Left ventricle myocardium superior (tissue), 1 donor: ENCODE results near the gene GPR179. TPM values are rescaled to one million over a fixed set of nuclear protein-coding genes. Genes with fewer than 3 reads are reported as not detected.

Experiments
- ATAC-seq: fragments of 200-7000 bp; cut with Tn5 transposase; one replicate; pipeline ENCODE4 v1.9.1; 2020; ENCODE audit warnings: mild to moderate bottlenecking, moderate library complexity
- DNase-seq: peaks from one replicate; pipeline ENCODE4 v3.0.0-alpha.2; 2020
- intact Hi-C: fragments of 100-400 bp; cut with micrococcal nuclease; formaldehyde crosslinking; loops from one replicate; pipeline ENCODE4 v1.11.0; 2022
- long read RNA-seq: library from polyadenylated mRNA; unstranded; transcript quantifications from one replicate; pipeline ENCODE4 v2.0.0, GENCODE V29; 2021
- total RNA-seq: library from RNA; stranded (reverse); fragmentation: NEBNext Ultra II Directional; extraction: Animal tissue kit (Norgen Biotek cat#: 25700); gene quantifications from one replicate; pipeline ENCODE4 v1.2.1, GENCODE V29; 2021
- donor health status: DM: no; HTN: yes; CAD: no; lungs with severe emphysema.

Gene GPR179, protein sequence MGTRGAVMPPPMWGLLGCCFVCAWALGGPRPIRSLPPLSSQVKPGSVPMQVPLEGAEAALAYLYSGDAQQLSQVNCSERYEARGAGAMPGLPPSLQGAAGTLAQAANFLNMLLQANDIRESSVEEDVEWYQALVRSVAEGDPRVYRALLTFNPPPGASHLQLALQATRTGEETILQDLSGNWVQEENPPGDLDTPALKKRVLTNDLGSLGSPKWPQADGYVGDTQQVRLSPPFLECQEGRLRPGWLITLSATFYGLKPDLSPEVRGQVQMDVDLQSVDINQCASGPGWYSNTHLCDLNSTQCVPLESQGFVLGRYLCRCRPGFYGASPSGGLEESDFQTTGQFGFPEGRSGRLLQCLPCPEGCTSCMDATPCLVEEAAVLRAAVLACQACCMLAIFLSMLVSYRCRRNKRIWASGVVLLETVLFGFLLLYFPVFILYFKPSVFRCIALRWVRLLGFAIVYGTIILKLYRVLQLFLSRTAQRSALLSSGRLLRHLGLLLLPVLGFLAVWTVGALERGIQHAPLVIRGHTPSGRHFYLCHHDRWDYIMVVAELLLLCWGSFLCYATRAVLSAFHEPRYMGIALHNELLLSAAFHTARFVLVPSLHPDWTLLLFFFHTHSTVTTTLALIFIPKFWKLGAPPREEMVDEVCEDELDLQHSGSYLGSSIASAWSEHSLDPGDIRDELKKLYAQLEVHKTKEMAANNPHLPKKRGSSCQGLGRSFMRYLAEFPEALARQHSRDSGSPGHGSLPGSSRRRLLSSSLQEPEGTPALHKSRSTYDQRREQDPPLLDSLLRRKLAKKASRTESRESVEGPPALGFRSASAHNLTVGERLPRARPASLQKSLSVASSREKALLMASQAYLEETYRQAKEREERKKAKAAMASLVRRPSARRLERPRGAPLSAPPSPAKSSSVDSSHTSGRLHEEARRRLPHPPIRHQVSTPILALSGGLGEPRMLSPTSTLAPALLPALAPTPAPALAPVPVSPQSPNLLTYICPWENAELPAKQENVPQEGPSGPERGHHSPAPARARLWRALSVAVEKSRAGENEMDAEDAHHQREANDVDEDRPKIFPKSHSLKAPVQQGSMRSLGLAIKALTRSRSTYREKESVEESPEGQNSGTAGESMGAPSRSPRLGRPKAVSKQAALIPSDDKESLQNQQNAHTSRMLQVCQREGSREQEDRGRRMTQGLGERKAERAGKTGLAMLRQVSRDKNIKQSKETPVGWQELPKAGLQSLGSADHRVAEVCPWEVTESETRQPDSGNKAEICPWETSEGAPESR (N-terminal part only)
- total RNA-seq, result not detected
- long read RNA-seq, result 0 reads

DNA sequence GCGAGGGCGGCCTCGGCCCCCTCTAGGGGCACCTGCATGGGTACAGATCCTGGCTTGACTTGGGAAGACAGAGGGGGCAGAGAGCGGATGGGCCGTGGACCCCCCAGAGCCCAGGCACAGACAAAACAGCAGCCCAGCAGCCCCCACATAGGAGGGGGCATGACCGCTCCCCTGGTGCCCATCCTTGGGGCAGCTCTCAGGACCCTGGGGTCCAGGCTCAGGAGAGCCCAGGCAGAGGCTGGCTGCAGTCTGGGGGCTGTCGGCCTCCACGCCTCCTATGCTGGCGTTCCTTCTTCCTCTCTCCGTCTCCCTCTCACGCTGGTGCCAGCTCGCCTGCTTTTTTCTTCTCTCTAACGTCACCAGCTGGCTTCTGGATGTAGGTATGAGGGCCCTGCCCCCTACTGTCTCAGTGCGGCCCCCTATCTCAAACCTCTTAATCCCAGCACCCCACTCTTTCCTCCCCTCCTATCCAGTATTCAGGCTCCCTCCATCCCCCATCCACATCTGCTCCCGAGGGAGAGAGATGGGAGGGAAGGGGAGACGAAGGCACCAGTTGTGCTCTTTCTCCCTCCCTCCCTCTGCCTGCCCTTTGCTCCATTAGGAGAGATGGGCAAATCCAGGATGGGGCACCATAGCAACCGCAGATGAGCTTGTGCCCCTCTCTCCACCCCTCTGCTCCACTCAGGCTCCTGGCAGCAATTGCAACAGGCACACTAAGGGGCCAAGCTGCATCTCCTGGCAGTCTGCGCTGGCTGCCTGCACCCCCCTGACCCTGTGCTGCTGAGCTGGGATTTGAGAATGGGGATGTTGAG lies at the start of gene GPR179:
GPR179 (minus strand) TSS at position 349 of the 812 bp plus-strand sequence; CDS start at position 182, 167 bp downstream.
- intact Hi-C loops, result no loop called here
- ATAC-seq (no peak), DNase-seq (no peak)

DNA sequence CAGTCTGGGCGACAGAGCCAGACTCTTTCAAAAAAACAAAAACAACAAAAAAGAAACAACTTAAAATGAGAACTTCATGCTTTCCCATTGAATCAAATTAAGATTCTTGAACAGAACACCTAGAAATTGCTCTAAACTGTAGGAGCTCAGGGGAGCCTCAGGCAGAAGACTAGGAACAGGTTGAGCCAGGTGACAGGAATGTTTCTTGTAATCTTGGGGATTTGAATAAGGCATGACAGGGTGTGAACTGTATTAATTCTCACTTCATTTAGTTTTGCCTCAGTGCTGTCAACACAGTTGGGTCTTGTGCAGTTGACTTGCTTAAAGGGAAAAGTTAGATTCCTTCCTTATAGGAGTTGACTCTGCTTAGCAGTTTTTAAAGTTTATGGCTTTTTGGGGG lies 35.7 kb upstream of the GPR179 start:
- DNase-seq, result no peak
- intact Hi-C loops, result no loop called here
- ATAC-seq, result no peak

DNA sequence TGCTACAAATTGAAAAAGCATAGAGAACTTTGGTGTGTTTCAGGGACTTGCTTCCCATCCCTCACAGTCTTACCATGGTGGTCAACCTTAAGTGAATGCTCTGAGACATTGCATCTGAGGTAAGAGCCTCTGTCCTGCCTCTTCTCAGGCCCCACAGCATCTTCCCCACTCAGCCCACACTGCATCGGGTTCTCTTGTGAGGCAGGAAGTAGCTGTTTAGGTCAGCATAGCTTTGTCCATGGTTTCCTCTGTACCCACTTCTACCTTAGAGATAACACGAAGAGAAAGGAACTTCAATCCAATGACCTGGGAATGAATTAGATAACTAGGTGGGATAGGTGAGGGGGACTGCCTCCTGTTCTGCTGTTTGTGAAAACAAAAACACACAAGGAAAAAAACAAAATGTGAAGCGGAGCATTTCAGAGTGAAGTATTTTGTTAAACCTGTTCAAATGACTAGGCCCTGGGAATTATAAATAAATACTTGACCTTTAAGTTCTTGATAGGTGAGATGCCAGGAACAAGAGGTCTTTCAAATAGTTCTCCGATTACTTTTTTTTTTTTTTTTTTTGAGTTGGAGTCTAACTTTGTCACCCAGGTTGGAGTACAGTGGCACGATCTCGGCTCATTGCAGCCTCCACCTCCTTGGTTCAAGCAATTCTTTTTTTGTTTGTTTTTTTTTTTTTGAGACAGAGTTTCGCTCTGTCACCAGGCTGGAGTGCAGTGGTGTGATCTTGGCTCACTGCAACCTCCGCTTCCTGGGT lies 25.5 kb upstream of the GPR179 start:
- ATAC-seq, result peak; percentile 33
- intact Hi-C loops, result no loop called here

DNA sequence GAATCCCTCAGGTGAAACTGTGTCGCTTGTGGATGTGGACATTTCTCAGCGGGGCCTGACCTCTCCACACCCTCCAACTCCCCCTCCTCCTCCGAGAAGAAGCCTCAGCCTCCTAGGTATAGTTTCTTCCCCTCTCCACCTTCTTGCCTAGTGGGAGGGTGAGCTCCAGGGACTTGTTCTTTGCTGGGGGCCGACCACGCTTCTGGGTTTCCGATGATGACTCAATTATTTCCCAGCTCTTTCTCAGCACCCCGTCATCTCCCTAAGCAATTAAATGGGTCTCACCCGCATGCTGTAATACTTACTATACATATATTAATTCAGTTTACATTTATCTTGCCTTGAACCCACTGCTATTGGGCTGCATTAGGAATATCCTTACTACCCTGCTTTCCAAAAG lies 21.0 kb upstream of the GPR179 start:
- ATAC-seq, result no peak
- intact Hi-C loops, result no loop called here
- no peak for DNase-seq

More for the DNA sequence above, 25.5 kb upstream of the GPR179 start:
- DNase-seq, result no peak

DNA sequence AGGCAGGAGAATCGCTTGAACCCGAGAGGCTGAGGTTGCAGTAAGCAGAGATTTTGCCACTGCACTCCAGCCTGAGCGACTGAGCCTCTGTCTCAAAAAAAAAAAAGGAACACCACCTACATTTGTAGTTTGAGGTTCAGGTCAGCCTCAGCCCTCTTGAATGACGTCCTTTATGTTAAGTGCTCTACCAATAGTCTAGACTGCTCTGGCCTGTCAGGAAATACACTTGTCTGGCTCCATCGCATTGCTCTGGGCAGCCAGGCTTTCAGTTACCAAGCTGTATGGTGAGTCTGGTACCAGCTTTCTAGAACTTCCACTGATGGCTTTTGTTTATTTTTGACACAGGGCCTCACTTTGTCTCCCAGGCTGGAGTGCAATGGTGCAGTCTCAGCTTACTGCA lies 19.3 kb upstream of the GPR179 start:
- intact Hi-C loops, result no loop called here
- ATAC-seq, result no peak

DNA sequence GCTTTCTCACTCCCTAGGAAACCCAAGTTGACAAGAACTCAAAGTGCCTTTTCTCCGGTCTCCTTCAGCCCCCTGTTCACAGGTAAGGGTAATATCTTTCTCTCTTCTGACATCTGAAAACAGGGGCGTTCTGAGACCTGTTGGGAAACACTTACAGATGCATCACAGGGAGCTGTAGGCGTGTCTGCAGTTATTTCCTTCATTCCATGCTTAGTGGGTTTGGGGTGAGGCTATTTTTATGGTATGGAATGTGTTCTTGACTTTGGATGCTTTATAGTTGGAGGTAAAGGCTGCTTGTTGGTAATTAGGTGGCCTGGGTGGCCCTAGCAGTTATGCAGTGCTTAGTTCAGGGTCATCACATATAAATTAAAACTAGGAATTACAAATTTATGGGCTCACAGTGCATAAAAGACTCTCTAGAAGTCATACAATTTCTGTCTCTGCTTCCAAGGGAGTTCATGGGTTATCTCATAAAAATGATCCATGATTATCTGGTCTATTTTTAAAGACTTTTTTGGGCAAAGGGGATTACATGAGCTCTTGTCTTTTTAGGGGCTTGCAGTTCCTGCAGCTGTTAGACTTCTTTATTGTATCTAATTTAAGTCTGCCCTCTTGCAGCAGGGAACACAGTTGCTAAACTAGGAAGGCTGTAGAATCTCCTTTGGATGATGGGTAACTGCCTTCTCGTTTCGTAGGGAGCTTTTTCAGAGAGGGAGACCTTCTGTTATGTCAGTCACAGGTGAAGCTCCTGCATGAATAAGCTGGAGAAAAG lies 18.1 kb upstream of the GPR179 start:
- DNase-seq (no peak), ATAC-seq (no peak)
- intact Hi-C loops, result no loop called here

More for the DNA sequence above, 19.3 kb upstream of the GPR179 start:
- DNase-seq, result no peak

DNA sequence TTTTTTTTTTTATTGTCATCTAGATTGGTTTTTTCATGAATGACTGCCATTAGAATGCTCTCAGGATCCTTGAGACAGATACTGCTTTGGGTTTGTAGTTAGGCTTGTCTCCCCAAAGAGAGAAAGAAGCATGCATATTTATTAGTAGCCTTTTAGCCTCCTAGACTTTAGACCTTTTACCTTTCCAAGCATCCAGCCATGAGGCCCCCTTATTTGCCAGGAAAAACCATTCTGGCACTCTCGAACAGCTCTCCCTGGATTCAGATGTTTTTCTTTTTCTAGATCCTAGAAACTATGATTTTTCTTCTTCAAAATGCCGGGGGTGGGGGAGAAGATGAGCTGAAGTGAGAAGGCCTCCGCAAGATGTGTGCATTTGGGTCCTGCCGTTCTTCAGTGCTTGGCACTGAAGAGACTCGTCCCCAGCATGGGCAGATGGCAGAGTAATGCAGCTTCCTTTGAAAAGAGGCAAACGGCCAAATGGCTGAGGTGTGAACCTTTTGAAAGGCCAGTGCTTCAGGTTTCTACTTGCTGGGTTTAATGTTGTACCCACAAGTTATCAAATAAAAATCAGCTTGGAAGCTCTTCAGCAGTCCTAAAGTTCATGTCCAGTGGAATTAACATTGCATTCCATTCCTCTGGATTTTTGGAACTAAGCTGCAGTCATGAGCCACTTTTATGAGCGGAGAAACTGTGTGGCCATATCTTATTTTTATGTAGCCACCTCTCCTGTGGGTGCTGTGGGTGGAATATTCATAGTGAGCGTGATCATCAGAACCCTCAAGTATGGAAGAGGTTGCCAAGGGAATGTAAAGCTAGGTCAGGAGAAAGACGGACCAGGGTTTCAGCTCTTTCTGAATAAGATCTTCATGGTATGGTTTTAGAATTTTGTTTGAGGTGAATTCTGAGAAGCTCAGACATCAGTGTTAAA lies 15.1 kb upstream of the GPR179 start:
- peak; percentile 50 for ATAC-seq

DNA sequence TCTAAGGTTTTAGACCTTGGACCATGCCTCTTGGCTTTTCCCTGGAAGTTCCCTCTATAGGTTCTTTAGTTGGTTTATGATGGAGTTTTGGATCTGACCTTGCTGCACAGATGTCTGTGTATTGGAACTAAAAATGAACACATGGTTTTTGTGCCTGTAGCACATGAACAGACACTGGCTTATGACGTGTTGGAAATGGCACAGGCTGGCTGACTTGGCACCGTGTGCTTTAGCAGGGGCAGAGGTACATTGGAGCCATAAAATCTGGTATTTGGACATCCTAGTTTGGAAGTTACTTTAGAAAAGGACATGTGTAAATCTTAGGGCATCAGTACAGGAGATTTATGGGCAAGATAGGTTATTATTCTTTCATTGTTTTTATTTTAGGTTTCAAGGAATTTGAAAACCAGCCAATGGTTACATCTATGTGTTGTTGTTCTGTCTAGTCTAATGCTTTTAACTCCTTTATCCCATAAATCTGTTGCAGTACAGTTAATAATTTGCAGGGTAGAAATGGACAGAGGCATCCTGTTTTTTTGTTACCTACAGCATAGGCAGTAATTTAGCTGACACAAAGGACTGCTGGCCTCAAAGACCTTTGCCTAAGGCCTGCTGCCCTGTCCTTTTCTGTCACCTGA lies 13.8 kb upstream of the GPR179 start:
- no peak for DNase-seq
- intact Hi-C loops, result no loop called here
- ATAC-seq, result peak; percentile 25

More for the DNA sequence above, 15.1 kb upstream of the GPR179 start:
- intact Hi-C loops, result no loop called here
- DNase-seq, result no peak

DNA sequence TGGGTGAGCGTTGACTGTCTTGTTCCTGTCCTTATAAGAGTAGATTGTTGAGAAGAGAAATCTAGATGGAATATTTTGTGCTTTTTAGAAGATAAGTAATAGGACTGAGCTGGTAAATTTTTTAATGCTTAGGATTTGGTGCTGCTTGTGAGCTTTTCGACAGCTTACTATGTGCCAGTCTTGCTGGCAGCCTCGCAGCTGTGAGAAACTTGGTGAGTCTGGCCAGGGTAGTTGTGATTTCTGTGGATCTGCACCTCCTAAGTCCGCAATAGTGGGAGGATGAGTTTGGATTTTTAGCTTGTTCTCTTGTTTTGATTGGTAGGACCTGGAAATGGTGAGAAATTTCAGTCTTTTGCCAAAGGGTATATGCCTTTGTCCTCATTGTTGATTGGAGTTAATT lies 11.5 kb upstream of the GPR179 start:
- ATAC-seq, result no peak
- intact Hi-C loops, result no loop called here
- no peak for DNase-seq

DNA sequence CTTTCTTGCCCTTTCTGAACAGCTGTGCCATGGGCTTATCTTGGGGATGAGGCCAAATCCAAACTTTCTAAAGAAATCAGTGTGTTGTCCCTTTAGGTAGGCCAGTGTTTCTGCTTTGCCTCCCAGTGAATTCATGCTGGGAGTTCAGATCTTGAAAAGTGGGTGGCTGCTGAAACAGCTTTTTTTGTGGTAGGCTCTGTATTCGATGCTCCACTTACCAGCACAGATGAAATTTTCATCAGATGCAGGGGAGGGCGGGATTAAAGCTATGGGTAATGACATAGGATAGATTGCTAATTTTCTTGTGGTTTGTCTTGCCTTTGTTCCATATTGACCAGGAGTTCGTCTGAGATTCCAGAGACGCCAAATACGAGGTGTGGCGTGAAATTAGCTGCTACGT lies 10.7 kb upstream of the GPR179 start:
- DNase-seq (no peak), ATAC-seq (no peak)
- intact Hi-C loops, result no loop called here

DNA sequence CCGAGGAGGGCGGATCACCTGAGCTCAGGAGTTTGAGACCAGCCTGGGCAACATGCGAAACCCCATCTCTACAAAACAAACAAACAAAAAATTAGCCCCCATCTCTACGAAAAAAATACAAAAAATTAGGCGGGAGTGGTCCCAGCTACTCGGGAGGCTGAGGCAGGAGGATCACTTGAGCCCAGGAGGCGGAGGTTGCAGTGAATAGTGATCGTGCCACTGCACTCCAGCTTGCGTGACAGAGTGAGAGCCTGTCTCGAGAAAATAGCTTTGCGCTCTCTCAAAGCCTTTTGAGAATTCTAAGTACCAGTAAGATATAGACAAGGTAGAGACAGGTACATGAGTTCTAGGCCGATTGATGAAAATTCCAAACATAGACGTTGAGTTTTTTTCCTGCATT lies 9.9 kb upstream of the GPR179 start:
- DNase-seq (no peak), ATAC-seq (no peak)
- intact Hi-C loops, result no loop called here

DNA sequence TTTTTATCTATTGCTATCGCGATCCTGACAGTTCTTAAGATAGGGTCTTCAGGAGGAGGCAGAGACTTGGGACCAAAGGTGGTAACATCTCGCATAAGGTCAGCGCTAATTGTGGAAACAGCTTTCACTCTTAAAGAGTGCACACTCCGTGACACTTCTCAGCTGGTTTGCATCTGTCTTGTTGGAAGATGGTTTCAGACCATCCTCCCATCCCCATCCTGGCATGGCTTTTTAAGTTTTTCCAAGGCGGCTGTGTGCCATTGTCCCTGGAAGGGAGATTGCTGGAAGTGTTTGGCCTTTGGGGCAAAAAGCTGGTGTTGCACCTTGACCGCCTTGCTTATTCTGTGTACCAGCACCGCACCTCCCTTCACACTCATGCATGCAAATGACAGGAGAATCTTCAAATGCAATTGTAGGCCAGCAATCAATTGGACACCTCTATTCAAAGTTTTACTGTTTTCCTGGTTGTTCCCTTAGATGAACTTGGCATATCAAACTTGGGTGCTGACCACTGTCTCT lies 9.4 kb upstream of the GPR179 start:
- ATAC-seq (peak; percentile 4), DNase-seq (no peak)
- intact Hi-C loops, result no loop called here

DNA sequence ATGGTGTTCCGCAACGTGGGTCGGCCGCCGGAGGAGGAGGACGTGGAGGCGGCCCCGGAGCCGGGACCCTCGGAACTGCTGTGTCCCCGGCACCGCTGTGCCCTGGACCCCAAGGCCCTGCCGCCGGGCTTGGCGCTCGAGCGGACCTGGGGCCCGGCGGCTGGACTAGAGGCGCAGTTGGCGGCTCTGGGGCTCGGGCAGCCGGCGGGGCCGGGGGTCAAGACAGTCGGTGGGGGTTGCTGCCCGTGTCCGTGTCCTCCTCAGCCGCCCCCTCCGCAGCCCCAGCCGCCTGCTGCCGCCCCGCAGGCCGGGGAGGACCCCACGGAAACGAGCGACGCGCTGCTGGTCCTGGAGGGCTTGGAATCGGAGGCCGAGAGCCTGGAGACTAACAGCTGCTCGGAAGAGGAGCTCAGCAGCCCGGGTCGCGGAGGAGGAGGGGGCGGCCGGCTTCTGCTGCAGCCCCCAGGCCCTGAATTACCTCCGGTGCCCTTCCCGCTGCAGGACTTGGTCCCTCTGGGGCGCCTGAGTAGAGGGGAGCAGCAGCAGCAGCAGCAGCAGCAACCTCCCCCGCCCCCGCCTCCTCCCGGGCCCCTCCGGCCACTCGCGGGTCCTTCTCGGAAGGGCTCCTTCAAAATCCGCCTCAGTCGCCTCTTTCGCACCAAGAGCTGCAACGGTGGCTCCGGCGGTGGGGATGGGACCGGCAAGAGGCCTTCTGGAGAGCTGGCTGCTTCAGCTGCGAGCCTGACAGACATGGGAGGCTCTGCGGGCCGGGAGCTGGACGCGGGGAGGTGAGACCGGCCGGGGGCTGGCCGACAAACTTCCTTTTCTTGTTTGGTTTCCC lies 8.7 kb upstream of the GPR179 start:
- intact Hi-C loops, result no loop called here
- ATAC-seq (peak; percentile 25), DNase-seq (peak; percentile 49)

DNA sequence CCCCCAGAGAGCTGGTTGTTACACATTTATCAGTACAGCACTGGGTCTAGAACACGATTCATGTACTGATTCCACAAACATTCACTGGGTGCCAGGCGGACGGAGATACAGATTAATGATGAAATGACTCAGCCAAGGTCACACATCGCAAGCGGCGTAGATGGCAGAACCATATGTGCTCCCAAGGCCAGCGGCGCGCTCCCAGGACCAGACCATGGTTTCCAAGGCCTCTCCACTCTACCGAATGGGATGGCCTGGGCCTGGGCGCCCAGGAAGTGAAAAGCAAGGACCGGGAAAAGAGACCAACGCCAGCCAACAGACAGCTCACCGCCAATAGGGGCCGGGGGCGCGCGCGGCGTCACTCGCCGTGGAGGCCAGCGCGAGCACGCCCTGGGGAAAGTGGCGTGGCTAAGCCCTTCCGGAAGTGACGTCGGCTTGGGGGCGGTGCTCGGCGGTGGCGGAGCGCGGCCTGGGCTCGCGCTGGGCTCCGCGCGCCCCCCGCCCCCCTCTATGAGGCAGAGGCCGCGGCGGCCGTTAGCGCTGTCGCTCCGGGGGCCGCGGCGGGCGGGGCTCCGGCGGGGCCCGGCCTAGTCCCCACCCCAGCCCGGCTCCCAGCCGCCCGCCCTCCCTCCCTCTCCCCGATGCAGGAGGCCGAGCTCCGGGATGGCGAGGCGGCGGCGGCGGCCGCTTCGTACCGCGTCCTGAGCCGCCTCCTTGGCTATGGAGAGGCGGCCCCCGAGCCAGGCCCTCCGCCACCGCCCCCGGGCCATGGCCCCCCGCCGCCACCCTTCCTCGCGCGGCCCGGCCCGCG lies 7.9 kb upstream of the GPR179 start, which contains the start of gene SOCS7:
SOCS7 (plus strand) TSS at position 433 of the 811 bp plus-strand sequence; CDS start at position 642, 209 bp downstream.
- ATAC-seq (peak; percentile 96), DNase-seq (peak; percentile 97)
- intact Hi-C loops, result no loop called here
